GM18517 (cell line): ENCODE results near the gene BZW1.

Experiments
- ATAC-seq: cut with Tn5 transposase; IDR thresholded peaks from one replicate; pipeline ENCODE4 v1.9.1; 2021; ENCODE audit warnings: mild to moderate bottlenecking, moderate library complexity; ENCODE audit not compliant: unreplicated experiment

The BZW1 gene

DNA sequence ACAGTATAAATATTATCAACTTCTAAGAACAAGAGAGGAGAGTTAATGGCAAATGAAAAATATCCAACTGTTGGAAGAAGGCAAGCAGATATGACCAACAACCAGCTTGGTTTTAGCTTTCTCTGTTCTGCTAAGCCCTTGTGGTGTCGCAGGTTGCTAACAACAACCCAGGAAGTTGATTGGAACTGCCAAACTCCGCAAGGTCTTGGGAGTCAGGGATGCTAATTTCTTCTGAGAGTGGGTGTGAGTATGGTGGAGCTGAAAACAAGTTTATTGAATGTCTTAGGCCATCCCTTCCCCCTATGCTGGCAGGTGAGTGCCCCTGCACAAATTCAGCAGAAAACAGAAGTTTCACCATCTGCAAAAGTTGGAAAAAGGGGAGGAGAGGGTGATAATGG is 17.5 kb downstream of the BZW1 start:
- ATAC-seq = no peak

DNA sequence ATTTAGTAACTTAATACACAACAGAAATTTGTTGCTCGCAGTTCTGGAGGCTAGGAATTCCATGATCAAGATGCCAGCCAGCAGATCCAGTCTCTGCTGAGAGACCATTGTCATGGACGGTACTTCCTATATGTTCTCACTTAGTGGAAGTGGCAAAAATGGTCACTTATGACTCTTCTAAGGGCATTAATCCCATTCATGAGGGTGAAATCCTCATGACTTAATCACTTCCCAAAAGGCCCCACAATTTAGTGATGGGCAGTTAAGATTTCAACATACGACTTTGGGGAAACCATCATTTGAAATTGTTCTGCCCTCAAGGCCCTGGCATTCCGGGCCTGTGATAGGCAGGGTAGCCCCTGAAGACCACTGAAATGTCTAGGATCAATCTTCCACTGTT is 23.0 kb downstream of the BZW1 start:
- ATAC-seq = no peak

DNA sequence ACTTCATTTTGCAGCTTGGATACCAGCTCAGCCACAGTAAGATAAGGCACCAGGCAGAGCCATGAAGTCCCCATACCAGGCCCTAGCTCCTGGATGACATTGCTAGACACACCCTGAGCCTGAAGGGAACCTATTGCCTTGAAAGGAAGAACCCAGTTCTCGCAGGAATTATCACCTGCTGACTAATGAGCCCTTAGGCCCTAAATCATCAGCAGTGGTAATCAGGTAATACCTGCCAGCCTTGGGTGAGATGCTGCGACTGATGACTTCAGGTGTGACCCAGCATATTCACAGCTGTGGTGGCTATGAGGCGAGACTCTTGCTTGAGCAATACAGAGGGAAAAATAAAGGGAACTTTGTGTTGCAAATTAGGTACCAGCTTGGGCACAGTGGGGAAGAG is 27.8 kb downstream of the BZW1 start:
- no peak for ATAC-seq

DNA sequence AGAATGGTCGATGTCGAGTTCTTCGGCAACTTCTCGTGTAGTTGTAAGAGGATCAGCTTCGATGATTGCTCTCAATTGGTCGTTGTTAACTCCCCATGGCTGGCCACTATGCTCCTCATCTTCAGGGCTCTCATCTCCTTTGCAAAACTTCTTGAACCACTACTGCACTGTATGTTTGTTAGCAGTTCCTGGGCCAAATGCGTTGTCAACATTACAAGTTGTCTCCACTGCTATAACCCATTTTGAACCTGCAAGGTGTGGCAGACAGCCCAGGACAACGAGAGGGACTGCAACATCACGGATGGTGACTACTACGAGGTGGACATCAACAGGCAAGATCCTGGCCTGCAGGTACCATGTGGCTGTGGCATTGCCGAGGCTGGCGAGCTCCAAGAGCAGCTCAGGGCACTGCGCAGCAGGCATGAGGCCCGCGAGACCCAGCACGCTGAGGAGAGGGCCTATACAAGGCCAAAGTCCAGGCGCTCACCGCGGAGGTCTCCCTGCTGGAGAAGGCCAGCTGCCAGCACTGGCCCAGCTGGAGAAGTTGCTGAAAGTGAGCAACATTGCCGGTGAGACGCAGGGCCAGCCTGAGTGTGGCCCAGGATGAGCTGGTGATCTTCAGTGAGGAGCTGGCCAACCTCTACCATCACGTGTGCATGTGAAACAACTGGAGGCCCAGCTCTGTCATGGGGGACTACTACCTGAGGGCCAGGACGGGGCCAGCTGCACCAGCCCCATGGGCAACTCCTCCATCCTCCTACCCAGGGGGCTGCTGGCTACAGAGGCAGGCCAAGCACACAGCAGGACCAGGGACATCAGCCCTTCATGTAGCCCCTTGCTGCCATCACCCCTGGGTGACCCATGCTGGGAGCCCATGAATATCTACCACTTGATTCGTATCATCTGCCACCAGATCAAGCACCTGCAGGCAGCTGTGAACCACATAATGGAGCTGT is 32.6 kb downstream of the BZW1 start:
- ATAC-seq = no peak

DNA sequence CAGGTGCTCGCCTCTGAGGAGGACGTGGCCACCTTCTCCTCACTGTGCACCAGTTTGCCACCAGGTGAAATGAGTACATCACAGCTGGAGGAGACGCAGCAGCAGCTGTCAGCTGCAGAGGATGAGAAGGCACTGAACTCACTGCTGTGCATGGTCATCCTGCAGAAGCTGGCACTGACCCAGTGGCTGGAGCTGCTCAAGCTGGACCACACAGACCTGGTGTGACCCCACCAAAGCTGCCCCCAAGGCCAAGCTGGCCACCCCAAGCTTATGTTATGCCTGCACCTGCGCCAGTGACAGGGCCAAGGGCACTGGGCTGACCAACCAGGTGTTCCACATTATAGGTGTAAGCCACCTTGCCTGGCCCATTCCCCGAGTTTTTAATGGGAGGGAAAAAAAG is 33.5 kb downstream of the BZW1 start:
- no peak for ATAC-seq

DNA sequence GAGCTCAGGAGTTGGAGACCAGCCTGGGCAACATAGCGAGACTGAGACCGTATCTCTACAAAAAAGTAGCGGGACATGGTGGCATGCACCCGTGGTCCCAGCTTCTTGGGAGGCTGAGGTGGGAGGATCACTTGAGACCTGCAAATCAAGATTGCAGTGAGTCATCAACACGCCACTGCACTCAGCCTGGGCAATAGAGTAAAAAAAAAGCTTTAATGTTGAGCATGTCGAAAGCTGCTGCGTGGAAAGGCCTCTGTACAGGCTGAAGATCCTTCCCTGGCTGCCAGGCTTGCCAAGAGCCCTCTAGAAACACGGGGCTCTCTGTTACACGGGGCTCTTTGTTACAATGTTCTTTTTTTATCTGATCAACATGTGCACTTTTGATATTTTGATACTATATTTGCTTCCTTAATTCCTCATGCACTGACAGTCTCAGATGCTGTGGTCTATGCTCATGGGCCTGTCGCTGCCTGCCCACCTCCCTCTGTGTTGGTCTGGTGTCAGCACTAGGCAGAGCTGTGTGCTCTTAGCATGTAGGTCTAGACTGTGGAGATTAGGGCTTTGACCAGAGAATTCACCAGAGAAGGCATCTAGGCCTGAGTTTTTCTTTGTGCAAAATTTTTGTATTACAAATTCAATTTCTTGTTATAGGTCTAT is 34.1 kb downstream of the BZW1 start:
- no peak for ATAC-seq

DNA sequence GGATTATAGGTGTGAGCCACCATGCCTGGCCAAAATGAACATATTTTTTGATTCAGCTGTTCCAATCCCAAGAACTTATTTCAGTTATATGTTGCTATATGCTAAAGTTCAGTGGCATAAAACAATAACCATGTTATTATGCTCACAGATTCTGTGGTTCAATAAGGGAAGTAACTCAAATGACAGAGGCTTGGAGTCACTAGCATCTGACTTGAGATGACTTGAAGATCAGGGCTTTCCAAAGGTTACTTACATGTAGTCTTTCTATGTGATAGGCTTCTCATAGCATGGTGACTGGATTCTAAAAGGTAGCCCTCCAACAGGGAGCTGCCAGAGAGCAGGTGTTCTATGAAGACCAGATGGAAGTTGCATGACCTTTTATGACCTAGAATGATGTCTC is 35.6 kb downstream of the BZW1 start:
- no peak for ATAC-seq

DNA sequence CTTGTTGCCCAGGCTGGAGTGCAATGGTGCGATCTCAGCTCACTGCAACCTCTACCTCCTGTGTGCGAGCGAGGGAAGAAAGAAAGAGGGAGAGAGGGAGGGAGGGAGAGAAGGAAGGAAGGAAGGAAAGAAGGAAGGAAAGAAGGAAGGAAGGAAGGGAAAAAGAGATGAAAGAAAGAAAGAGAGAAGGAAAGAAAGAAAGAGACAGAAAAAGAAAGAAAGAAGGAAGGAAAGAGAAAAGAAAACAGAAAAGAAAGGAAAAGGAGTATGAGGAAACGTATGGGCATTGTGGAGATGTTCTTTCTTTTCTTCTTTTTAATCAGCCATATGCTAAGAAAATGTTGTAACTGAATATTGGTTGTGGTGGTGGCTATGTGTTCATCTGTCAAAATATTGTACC is 36.2 kb downstream of the BZW1 start:
- no peak for ATAC-seq

DNA sequence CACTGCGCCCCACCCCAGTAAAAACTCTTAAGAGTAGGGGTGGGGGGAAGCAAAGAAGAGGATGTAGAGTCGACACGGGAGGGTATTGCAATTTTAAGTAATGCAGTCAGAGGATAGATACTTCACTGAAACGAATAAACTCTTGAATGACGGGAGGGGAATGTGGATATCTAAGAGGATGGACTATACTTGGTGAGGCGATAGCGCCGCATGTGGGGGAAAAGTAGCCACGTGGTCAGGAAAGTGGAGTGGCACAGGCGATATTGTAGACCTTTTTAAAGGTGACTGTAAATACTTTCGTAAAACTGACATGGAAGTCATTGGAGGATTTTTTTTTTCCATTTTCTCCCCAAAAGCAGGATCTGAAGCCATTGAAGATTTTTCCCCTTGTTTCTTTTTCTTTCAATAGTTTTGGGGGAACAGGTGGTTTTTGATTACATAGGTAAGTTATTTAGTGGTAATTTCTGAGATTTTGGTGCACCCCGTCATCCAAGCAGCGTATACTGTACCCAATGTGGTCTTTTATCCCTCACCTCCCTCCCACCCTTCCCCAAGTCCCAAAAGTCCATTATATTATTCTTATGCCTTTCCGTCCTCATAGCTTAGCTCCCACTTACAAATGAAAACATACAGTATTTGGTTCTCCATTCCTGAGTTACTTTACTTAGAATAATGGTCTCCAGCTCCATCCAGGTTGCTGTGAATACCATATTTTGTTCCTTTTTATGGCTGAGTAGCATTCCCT is 39.0 kb downstream of the BZW1 start:
- ATAC-seq = no peak

DNA sequence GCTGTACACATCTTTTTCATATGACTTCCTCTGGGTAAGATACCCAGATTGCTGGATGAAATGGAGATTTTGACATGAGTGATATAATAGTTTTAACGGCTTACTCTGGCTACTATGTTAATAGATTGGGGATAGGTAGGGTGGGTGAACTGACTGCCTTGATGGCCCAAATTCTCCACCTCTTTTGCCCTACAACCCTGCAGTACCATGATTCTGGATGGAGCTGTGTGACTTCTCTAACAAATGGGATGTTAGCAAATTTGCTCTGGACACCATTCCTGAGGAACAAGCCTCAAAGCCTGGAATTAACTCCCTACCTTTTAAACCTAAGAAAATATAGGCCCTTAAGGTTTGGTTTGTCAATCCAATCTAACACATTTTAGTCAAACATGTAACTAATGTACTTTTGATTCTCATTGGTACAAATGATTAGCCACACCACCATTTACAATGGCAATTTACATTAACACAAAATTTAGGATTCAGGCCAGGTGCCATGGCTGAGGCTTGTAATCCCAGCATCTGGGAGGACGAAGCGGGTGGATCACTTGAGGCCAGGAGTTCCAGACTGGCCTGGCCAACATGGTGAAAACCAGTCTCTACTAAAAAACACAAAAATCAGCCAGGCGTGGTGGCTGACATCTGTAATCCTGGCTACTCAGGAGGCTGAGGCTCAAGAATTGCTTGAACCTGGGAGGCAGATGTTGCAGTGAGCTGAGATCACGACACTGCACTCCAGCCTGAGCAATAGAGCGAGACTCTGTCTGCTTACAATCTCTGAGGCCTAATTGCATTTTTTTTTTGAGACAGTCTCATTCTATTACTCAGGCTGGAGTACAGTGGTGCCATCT is 39.9 kb downstream of the BZW1 start:
- ATAC-seq = no peak

DNA sequence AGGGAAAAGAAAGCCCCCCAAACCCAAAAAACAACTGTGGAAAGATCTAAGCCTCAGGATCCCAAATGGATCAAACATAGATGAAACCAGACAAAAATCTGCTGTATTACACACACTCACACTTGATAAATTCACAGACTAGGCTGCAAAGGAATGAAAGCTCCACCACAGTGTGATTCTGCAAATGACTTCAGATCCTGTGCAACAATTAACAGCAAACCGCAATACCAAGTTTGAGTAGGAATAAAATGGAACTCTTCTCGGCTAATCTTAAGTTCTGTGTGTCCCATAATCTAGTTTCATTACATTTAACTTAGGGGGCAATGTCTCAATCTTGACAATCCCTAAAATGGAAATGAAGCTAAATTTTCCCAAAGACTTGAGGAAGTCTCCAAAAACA is 40.9 kb downstream of the BZW1 start:
- no peak for ATAC-seq

DNA sequence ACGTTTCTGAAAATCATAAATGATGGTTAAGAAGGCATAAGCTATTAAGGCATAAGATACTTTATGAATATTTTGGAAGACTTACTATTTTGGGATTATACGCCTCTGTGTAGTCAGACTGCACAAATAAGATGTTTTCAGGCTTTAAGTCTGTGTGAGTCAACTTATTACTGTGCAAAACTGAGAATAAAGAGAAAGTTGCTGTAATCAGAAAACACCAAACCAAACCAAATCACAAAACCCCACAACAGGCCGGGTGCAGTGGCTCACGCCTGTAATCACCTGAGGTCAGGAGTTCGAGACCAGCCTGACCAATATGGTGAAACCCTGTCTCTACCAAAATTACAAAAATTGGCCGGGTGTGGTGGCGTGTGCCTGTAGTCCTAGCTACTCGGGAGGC is 45.1 kb downstream of the BZW1 start:
- ATAC-seq = no peak

DNA sequence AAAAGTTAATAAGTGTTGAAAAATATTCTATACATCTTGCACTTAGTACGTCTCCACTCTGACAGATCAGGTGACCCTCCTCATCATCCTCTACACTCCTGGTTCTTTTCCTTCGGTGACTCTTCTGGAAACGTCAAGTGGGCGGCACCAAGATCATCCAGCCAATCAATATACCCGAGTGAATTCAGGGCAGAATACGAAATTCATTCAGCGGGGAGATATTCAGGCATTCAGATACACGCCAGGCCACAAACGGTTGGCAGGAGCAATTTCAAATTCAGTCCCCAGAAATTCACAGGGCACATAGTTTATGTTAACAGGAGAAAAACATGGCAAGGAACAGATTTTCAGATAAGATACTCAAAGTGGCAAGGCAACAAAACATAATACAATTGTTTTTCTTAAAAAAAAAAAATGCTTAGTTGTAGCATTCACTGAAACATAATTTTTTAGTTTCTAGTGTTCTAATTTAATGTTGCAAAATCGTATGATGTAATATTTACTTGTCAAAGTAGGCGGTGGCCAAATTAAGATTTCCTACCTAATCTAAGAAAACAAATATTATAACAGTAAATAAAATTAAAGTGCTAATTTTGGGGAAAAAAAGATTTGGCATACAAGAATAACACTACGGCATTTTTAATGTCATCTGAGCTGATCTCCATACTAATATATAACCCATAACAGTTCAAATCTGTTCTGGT is 48.5 kb downstream of the BZW1 start:
- no peak for ATAC-seq

DNA sequence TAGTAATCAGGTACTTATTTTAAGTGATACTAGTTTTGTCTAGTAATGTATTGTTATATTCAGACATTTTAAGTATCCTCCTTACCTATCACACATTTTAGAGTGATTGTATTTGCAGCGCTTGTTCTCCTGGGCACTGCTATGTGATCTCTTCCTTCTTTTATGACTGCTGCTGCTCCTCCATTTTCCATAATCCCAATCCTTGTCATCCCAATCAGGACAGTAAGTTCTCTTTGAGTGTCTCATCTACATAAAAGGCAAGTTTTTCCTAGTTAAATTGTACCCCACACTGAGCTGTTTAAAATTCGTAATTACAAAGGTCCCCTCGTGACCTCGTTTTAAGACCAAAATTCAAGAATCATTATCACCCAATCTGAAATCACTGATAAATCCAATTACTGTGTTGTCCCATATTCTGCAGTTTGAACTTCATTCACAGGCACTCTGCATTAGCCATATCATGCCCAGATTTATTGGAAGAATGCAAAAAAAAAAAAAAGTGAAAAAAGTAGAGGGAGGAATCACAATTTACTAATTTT is 50.0 kb downstream of the BZW1 start:
- no peak for ATAC-seq

DNA sequence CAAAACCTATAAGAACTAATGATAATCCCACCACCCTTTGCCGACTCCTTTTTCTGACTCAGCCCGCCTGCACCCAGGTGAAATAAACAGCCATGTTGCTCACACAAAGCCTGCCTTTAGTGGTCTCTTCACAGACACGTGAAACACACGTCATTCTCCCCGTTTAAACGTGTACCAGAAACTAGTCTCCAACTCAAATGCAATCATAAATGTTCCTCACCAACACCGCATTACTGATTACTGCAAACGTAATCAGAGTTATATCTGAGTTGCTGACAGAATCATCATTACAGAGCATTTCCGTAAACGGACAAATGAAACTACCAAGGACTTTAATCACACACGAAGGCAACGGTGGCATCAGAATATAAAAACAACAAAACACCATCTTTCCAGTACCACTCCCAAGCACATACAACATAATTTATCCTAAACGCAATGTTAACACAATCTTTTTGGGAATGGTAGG is 50.9 kb downstream of the BZW1 start:
- no peak for ATAC-seq

DNA sequence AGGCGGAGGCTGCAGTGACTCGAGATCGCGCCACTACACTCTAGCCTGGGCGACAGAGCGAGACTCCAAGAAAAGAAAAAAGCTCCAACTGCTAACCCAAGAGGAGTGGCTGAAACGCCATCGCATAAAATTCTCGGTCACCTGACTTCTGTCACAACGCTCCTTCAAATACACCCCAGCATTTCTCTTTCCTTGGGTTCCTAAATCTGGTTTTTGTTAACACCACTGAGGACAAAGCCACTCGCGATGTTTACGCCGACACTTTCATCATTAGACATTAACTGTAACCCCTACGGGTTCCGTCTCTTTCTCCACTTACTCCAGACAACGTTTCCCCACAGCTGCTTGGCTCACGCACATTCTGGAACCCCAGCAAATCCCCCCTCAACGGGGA is 52.1 kb downstream of the BZW1 start:
- ATAC-seq = peak; percentile 1

DNA sequence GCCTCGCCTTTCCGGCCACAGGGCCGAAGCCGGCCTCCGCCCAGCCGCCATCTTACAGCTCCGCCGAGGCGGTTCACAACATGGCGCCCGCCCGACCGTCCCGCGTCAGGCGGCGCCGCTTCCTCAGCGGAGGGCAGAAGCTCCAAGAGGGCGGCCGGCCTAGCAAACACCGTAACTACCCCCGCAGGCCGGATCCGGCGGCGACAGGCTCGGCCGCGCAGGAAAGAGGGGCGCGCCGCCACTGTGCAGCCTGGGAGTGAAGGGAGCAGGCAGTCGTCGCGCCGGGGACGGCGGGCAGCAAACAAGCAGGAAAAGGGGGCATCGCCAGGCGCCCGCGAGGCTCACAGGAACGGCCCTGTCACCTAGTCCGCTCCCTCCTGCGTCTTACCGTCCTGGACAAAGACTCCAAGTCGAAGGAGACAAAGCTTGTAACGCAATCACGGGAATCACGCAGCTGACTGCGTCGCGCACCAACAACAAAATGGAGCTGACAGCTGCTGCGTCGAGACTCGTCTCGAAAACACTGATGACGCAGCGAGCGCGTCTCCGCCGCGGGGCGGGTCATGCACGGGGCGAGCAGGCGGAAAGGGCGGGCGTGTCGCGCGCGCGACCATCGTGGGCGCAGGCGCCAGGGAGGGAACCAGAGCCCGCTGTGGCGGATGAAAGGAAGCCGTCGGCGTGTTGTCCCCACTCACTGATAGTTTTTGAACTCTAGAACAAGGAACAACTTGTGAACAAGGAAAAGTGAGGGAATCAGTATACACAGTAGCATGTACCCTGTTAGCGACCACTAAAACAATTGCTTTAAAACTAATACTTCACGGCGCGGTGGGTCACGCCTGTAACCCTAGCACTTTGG is 52.7 kb downstream of the BZW1 start, which contains the start of gene CLK1:
Gene CLK1, minus strand, starts transcription at position 483 of the 859 bp plus-strand sequence. CDS start 2,796 bp downstream, outside the sequence.
- peak; percentile 80 for ATAC-seq

DNA sequence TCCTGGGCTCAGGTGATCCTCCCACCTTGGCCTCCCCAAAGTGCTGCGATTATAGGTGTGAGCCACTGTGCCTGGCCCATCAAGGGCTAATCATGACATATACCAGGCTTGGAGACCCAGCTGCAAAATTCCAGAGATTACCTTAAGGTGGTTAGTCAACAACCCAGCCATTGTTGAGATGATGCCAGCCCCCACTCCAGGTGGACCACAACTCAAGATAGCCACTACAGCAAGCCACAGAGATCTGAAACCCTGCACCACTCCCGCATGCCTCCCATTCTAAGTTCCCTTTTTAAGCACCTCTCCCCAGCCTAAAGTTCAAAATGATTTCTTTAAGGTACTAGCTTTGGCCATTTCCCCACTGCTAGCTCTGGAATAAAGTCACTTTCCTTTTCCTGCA is 57.3 kb downstream of the BZW1 start:
- no peak for ATAC-seq

DNA sequence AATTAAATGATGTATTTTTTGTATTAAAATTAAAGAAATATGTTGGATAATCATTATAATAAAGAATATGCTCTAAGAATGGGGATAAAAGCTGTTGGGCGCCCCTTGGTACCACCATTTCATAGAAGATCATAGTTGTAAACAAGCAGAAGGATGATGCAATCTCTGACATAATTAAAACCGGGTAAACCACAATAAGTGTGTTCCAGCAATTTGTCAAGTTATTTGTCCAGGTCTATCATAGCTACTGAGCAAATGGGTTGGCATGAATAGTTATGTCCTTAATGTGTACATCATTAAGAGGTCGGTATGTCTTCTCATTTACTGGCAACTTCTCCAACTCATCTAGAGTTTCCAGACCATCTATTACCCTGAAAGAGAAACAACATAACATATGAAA is 59.4 kb downstream of the BZW1 start:
- no peak for ATAC-seq
